SKM-1 (cell line): ENCODE data around the gene FBXO7.
A peak's percentile ranks its signal among the peaks of the same experiment; 100 is the strongest.

Source experiments
- DNase-seq: peaks from one replicate; lab custom pipeline; 2025; ENCODE audit not compliant: unreplicated experiment; lab: John Stamatoyannopoulos, UW

FBXO7 gene

GRCh38 chr22:32489377-32489776, 14.8 kb downstream of the FBXO7 start:
- DNase-seq: no peak

GRCh38 chr22:32490279-32490678, 15.7 kb downstream of the FBXO7 start:
- DNase-seq: no peak

- no peak for DNase-seq
Observed at GRCh38 chr22:32492111-32492510, 17.5 kb downstream of the FBXO7 start.

- DNase-seq: no peak
Observed at GRCh38 chr22:32493551-32493950, 18.9 kb downstream of the FBXO7 start.

- DNase-seq: no peak
Observed at GRCh38 chr22:32494971-32495370, 20.4 kb downstream of the FBXO7 start.

GRCh38 chr22:32499666-32500065, 25.1 kb downstream of the FBXO7 start:
- DNase-seq: no peak

- no peak for DNase-seq
Observed at GRCh38 chr22:32501836-32502752, 27.5 kb downstream of the FBXO7 start.

GRCh38 chr22:32509045-32509444, 34.4 kb downstream of the FBXO7 start:
- no peak for DNase-seq

GRCh38 chr22:32511274-32511673, 36.7 kb downstream of the FBXO7 start:
- no peak for DNase-seq

- no peak for DNase-seq
Observed at GRCh38 chr22:32511776-32512175, 37.2 kb downstream of the FBXO7 start.

- no peak for DNase-seq
Observed at GRCh38 chr22:32512267-32512982, 37.8 kb downstream of the FBXO7 start.

GRCh38 chr22:32515084-32515483, 40.5 kb downstream of the FBXO7 start:
- no peak for DNase-seq

GRCh38 chr22:32517488-32517887, 42.9 kb downstream of the FBXO7 start:
- DNase-seq: no peak

- DNase-seq: no peak
Observed at GRCh38 chr22:32517921-32518320, 43.3 kb downstream of the FBXO7 start.

GRCh38 chr22:32518381-32518780, 43.8 kb downstream of the FBXO7 start:
- DNase-seq: no peak

- no peak for DNase-seq
Observed at GRCh38 chr22:32518848-32519247, 44.2 kb downstream of the FBXO7 start.

GRCh38 chr22:32520612-32521011, 46.0 kb downstream of the FBXO7 start:
- DNase-seq: no peak

- DNase-seq: no peak
Observed at GRCh38 chr22:32522237-32522636, 47.6 kb downstream of the FBXO7 start.

- no peak for DNase-seq
Observed at GRCh38 chr22:32527756-32528155, 53.1 kb downstream of the FBXO7 start.

GRCh38 chr22:32528316-32528715, 53.7 kb downstream of the FBXO7 start:
- DNase-seq: no peak

GRCh38 chr22:32528984-32529982, 54.7 kb downstream of the FBXO7 start:
- peak; percentile 50 for DNase-seq
